T-helper 9 cell (primary cell): ENCODE data around the gene ESR2.
"Not testable (repeated sequence)": the region's sequence is repeated elsewhere in the genome, so short reads cannot be mapped to it uniquely, and the experiment has no call there.

Experiments
- DNase-seq: peaks from one replicate; pipeline ENCODE4 v3.0.0-alpha.2; 2020

Gene ESR2

GRCh38 chr14:64123241-64123822 lies 170.8 kb downstream of the ESR2 start:
- no peak for DNase-seq

- no peak for DNase-seq
Measured at GRCh38 chr14:64119980-64120379, 174.2 kb downstream of the ESR2 start.

DNA sequence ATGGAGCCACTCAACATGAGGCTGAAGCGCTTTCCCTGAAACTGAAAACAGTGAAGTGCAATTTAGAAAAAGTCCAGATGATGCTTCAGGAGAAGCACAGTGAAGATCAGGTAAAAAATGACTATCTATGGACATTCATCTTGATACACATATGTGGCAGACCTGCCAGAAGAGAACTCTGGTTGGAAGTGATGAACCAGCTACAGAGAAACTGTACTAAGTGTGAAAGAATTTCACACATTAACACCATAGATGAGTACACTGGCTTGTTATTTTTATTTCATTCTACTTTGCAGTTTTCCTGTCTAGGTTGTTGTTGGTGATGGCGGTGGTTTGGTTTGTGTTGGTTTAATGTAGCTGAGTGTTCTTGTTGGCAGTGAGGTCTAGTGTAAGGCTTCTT lies 174.7 kb downstream of the ESR2 start:
- no peak for DNase-seq

DNA sequence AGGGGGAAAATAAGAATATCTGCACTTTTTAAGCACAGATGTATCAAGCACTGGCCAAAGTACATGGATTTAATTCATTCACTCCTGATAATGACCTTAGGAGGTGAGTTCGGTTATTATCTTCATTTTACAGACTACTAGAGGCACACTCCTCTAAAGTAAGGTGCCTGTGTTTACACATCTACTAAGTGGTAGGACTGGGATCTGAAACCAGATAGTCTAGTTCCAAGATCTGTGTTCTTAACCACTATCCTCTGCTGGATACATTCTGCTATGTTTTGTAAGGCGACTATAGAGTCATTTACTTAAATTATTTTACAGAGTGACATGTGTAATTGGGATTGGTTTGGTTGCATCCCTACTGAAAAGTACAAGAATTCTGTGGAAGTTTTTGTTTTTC lies 175.3 kb downstream of the ESR2 start:
- DNase-seq: no peak

DNA sequence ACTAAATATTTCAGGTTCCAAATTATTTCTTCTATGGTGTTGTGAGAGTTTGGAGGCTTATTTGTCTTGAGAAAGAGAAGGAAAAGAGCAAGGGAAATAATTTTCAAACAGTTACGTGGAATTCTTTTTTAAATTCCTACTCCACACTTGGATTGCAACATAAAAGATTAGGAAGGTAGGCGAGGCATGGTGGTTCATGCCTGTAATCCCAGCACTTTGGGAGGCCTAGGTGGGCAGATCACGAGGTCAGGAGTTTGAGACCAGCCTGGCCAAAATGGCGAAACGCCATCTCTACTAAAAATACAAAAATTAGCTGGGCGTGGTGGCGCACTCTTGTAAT lies 175.8 kb downstream of the ESR2 start:
- DNase-seq: not testable (repeated sequence)

DNA sequence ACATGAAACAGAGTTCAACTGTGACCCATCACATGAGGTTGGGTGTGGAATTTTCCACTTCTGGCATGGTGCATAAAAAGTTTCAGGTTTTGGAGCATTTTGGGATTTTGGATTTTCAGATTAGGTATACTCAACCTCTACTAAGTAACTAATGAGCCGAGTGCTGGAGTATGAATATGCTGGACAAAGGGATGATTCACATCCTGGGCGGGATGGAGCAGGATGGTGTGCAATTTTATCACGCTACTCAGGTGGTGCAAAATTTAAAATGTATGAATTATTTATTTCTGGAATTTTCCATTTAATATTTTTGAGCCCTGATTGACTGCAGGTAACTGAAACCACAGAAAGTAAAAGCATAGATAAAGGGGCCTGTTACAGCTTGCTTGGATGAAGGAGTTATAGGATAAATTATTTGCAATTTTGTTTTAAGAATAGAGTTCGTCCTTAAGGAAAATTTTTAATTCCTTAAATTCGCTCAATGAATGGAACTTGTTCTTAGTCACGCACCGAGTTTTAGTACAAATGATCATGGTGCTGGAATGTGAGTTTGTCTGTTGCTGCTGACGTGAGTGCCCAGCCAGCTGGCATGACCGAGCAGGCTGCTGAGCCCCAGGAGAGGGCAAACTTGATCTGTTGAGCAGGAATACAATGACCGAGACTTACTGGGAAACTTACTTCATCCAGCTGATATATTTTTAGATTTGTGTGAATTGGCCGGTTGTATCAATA lies 176.3 kb downstream of the ESR2 start:
- no peak for DNase-seq

- no peak for DNase-seq
Measured at GRCh38 chr14:64115401-64115800, 178.8 kb downstream of the ESR2 start.

DNA sequence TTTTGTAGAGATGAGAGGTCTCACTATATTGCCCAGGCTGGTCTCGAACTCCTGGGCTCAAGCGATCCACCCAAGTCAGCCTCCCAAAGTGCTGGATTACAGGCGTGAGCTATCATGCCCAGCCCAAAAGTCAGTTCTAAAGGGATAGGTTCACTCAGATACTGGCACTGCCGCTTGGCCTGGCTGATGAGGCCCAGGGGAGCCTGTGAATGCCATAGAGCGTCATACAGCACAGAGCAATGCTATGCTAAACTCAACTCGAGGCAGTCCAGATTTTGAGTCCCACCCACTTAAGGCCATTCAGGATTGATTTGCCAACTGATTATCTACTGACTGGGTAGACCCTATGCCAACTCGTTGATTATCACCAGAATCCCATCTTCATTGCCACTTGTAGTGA lies 179.4 kb downstream of the ESR2 start:
- DNase-seq: no peak

DNA sequence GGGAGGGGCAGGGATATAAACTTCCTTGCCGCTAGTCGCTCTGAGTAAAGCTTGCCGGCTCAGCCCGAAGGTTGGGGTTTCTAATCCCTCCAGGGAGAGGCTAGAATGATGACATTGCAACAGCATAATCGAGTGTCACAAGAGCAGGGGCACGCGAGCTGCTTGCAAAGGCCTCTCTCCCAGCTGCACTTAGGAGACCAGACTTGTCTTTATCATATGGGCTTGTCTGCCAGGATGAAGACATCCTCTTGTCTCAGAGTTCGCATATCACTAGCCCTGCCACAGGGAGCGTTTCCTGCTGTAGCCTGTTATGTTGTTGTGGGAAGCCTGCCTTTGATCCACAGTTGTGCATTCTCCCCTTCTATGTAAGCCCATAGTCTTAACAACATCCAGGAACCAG lies 180.0 kb downstream of the ESR2 start:
- no peak for DNase-seq

GRCh38 chr14:64112867-64113678 lies 181.1 kb downstream of the ESR2 start:
- DNase-seq: no peak

- no peak for DNase-seq
Measured at GRCh38 chr14:64110802-64111201, 183.4 kb downstream of the ESR2 start.

DNA sequence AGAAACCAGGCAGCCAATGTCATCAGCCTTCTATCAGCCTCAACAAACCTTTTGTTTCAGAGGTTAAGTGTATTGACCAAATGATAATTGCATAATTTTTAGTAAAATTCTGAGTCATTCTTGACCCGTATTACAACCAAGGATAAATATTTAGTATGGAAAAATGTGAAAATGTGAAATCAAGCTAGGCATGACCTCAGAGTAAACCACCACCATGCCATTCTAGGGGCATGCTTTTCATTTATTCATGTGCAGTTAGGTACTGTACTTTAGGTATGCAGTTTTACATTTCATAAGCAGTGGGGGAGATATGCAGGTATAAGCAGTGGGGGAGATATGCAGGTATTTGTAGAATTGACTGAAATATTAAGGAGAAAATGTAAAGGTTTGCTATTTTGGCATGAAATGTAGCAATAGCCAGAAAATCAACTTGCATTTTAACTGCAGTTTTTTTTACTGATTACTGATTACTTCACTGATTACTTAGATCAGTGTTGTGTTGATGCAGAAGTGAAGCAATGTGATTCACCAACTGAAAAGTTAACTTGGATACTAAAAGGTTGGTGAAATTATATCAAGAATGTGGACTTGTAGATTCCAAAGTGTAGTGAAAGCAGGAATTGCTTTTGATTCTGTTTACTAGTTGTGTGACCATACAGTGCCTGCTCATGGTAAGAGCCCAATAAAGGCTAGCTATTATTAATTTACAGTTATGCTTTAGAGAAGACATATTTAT lies 184.2 kb downstream of the ESR2 start:
- DNase-seq: no peak

GRCh38 chr14:64107438-64107837 lies 186.7 kb downstream of the ESR2 start:
- no peak for DNase-seq

DNA sequence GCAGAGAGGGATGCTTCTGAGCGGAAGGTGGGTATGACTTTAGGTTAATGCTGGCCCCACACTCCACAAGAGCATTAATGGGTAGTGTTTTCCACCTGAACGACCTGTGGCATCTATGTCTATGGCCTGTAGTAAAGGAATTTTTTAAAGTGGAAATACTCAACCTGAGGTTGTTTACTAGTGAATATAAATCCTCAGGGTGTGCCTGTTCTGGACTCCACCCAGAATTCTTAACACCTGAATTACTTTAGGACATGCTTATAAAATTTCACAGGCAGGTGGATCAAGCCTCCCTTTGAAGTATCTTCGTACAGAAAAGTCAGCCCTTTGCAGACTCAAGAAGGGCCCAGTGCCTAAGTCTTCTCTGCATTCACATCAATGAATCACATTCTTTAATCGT lies 196.1 kb downstream of the ESR2 start:
- no peak for DNase-seq

DNA sequence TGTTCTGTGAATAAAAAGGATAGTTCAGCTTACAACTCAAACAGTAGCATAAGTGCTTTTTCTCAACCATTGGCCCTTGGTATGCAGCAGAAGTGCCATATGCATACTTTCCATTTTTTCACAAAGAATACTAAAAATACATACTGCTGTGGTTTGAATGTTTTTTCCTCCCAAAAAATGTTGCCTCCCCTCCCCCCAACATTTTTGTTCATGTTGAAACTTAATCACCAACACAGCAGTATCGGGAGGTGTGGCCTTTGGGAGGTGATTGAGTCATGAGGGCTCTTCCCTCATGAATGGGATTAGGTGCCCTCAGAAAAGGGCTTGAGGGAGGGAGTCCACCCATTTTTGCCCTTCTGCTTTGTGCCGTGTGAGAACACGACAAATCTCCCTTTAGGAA lies 198.6 kb downstream of the ESR2 start:
- DNase-seq: no peak

DNA sequence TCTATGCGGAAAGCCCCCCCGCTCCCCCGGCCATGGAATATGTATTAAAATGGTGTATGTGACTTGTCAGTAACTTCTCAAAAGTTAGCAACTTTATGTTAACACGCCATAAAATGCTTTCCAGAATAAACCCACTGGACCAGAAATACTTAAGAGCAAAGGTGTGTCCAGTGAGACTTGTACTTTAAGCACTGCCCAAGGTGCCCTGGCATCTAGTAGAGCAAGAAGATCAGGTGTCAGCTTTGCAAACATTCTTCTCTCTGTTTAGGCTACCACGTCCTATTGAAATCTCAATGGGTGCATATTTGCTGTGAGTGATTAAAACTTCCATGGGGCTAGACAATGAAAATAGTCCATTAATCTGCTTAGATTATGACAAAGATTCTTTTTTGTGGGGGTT lies 201.2 kb downstream of the ESR2 start:
- no peak for DNase-seq

DNA sequence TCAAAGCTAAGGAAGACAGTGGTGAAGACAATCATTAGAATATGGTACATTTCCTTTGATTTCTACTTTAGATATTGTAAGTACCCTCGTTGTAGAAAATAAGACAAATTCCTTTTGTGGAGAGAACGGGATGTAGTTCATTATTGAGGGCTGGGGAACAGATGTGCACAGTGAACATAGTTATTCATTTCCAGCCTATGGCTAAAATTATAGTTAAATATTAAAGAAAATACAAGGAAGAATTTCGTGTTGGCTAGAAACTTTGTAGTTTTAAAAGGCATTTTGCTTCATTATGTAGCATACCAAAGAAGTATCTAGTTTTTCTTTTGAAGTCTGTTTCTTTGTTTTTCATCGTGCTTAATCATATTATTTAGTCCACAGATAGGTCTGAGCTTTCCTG lies 201.8 kb downstream of the ESR2 start:
- DNase-seq: no peak

DNA sequence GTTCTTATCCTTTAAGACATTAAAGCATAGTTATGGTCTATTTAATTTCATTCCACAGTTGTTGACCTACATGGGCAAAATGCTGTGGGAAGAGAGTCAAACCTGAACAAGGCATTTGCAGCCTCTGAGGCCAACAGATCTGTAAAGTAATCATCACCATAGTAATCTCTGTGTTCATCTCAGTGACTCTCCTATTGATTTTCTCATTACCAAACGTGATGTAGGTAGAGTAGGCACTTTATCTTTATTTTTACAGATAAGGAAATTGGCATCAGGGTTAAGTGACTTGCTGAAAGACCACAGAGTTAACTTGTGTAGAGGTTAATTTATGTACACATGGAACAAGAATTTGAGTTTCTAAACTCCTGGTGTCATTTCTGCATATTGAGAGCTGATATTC lies 203.0 kb downstream of the ESR2 start:
- DNase-seq: no peak

DNA sequence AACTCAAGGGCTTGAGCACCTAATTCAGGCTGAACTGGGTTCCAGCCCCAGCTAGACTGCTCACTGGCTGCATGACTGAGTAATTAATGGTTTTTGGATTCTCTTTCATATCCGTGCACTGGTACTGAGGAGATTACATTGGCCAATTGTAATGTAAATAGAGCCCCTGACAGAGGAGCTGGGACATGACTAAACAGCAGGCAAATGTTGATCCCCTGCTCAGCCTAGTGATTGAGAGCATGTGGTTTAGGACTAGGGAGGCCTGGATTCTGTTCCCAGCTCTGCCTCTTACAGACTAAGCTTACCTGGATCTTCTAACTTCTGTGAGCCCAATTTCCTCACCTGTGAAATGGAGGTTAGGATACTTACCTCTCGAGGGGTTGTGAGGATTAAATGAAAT lies 204.3 kb downstream of the ESR2 start:
- DNase-seq: no peak

GRCh38 chr14:64088647-64088964 lies 205.6 kb downstream of the ESR2 start:
- no peak for DNase-seq

DNA sequence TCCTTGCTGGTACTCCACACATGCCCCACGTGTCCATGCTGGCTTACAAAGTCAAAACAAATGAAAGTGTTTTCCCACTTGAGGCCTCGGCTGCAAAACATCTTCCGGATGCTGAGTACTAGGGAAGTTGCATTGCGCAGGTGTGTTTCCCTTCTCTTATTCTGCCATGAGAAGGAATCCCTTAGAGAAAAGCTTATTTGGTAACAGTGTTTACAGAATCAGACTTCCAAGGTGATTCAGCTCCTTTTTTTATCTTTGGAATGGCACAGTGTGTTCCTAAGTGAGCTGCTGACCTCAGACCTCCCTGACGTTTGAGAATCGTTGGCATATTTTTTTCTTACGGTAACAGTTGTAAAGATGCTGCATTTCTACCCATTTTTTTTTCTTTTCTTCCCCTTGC lies 211.3 kb downstream of the ESR2 start:
- DNase-seq: no peak

- DNase-seq: no peak
Measured at GRCh38 chr14:64081174-64081746, 212.9 kb downstream of the ESR2 start.

GRCh38 chr14:64080452-64080851 lies 213.7 kb downstream of the ESR2 start:
- no peak for DNase-seq
